GM19023 (cell line): ENCODE results near the gene RNF187.
"Not testable (repeated sequence)": the region's sequence is repeated elsewhere in the genome, so short reads cannot be mapped to it uniquely, and the experiment has no call there.

ENCODE experiments used
- ATAC-seq: cut with Tn5 transposase; IDR thresholded peaks from one replicate; pipeline ENCODE4 v1.9.1; 2021; ENCODE audit warnings: mild to moderate bottlenecking, moderate library complexity; ENCODE audit not compliant: unreplicated experiment

RNF187 gene

DNA sequence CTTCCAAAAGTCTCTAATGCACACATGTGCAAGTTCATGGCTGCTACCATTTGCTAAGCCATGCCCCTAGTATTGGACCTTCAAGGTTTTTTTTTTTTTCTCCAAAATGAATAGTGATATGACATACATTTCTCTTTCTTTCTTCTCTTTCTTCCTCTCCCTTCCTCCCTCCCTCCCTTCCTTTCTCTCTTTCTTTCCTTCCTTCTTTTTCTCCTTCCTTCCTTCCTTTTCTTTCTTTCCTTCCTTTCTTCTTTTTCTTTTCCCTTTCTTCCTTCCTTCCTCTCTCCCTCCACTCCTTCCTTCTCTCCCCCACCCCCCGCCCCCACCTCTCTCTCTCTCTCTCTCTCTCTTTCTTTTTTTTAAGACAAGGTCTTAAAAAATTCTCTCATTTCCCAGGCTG is 3.4 kb upstream of the RNF187 start:
- no peak for ATAC-seq

DNA sequence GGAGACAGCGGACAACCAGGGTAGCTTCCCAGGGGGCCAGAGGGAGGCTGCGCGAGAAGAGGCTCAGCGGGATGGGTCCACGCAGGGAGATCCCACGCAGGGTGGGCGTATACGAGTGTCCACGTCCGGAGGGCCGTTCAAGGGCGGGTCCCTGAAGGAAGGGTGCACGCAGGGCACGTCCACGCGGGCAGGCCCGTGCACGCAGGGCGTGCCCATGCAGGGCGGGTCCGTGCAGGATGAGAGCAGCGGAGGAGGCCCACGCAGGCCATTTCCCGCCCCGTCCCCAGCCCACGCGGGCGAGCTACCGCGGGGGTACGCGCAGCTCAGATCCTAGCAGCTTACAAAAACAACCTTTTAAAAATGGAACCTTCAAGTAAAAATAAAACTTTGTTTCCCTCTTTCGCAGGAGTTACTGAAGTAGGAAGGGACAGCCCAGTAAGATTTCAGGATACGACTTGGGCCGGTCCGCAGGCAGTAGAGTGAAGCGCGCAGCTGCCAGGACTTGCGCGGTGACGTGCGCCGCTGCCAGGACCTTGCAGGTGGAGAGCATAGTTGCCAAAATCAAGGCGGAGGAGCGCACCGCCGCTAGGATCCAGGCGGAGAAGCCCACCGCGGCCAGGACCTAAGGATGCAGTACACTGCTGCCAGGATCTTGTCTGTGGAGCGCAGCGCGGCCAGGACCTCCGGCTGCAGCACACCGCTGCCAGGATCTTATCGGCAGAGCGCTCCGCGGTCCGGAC is 416 bp upstream of the RNF187 start:
- peak; percentile 59 for ATAC-seq

DNA sequence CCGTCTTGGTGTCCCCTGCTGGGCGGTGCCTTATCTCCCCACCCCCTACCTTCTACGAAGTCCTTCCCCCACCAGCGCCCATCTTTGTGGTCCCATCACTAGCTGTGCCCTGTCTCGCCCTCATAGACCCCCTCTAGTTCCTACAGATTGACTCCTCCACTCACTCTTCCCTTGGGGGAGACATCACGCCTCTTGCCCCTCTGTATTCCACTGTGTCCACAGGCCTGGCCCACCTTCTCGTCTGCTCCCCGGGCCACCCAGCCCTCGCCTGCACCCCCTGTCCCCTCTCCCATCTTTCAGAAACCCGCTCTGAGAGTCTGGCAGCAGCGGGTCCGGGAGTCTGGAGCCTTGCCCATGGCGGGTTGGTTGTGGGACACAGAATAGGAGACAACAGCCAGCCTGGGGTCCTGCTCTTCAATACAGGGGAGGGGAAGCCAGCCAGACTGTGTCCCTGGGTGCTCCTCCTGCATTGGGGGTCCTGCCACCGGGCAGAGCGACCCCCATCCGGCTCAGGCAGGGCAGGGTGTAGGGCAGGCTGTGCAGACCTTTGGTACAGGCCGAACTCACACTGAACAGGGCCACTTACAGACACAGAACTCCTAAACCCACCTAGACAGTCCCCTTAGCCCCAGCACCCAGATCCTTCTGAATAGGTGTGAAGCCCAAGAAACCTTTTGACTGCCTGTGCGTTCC is 1.1 kb downstream of the RNF187 start:
- ATAC-seq = no peak

DNA sequence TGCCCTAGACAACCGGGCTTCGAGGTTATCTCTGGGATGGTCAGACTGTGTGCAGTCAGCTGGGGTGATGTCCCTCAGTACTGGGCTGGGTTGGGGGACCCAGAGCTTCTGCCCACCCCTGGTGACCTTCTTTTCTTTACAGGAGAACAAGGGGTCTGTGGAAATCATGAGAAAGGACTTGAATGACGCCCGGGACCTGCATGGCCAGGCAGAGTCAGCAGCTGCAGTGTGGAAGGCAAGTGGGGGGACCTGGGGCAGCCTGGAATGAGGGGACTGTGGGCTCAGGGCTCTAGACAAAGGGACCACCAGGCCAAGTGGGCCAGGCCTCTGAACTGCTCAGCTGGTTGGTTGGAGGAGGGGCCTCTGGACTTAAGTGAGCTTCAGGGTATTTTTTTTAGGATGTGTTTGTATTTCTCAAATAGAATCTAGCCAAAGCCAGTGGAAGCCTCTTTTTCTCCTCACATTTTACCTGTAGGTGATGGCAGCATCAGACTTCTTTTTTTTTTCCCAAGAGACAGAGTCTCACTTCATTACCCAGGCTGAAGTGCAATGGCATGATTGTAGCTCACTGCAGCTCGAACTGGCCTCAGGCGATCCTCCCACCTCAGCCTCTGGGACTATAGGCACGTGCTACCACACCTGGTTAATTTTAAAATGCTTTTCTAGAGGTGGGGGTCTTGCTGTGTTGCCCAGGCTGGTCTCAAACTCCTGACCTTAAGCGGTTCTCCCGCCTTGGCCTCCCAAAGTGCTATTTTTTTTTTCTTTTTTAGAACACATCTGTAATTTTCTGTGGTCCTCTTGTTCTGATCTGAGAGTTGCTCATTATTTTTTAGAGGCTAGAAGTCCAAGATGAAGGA is 1.9 kb downstream of the RNF187 start:
- ATAC-seq = no peak

DNA sequence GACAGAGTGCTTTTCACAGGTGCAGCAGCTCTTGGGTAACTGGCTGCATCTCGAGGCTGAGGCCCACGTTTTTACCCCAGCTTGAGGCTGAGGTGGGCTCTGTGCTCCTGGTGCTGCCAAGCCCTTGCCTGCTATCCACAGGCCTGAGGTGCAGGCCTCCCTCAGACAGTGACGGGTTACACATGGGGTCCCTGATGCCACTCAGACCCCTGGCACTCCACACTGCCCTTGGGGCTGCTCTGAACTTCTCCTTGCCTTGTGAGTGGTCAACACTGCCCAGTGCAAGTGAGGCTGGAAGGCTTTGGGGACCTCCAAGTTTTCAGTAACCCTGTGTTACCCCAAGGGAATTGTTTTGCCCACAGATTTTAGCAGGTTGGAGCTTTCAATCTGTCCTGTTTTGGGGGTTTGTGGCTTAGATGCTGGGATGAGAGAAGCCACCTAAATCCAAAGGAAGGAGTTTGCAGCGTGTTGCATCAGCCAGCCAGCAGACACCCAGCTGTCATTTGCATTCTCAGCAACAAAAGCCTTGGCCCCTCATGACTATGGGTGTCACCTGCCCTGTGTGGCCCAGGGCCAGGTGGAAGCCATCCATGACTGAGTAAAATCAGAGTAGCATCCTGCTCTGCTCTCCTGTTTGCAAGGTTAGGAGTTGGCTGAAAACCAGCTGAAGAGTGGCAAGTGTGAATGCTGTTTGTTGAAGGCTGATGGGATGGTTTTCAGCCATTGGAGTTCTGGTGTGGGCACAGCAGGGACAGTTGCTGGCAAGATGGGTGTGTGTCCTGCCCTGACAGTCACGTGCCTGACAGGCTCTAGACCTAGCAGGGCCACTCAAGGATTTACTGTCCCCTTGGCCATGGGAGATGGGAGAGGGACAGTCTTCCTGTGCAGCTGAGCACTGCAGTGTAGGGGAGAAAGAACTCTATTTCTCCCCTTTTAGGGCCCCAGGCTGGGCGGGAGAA is 3.2 kb downstream of the RNF187 start:
- ATAC-seq = no peak

DNA sequence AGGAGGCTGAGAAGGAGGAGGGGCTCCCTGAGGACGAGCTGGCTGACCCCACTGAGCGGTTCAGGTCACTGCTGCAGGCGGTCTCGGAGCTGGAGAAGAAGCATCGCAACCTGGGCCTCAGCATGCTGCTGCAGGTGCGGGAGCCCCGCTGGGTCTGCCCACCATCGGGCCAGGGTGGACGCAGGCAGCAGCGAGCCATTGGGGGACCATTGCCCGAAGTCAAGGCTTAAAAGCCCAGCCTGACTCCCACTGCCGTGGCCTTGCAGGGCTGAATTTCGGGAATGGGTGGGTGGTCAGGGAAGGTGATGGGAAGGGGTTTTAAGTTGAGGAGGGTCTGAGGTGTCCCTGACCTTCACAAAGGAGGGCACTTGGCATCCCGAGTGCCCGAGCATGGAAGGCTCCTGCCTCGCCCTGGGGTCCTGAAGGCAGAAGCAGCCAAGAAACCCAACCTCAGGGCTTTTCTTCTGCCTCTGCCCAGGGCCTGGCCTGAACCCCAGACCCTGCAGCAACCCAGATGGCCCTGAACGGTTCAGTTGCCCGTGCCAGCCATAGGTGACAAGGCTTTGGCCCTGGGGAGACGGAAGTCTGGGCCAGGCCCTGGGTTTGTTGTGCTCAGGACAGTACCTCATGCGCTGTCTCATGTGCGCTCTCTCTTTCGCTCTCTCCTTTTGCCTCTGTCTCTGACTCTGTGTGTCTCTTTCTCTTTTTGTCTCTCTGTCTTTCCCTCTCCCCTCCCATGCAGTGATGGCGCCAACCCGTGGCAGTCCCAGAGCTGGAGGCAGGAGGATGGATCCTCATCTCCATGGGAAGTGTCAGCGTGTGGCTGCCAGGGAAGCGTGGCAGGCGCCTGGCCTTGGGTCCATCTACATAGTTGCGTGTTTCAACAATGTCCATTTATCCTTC is 6.2 kb downstream of the RNF187 start:
- ATAC-seq = no peak

DNA sequence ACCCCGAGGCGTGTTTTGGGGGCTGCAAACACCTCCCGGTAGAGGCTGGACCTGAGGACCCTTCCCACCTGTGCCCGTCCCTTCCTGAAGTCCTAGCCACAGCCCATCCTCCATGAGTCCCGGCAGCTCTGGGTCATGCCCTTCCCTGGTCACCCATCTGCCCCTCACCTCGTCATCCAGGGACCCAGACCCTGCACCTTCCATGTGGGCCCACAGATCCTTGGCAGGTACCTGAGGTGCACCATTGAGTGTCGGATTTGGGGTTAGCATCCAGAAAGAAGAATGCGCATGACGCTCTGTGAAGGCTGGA is 6.8 kb downstream of the RNF187 start:
- ATAC-seq = no peak

DNA sequence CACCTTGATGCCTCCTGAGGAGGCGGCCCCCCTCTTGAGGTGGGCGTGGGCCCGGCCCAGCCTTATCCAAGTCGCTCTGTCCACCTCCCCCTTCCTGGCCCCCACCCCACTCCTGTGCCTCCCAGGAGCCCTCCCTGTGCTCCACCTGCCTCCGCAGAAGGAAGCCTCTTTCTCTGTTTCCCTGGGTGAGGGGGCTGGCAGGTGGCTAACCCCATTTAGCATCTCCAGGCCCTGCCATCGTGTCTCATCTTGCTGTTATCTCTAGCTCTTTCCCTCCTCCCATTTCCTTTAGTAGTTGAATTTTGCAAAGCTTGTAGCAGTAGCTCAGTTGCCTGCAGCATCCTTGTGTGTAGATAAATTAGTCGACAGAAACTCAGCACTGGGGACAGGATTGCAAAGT is 7.2 kb downstream of the RNF187 start:
- ATAC-seq = no peak

DNA sequence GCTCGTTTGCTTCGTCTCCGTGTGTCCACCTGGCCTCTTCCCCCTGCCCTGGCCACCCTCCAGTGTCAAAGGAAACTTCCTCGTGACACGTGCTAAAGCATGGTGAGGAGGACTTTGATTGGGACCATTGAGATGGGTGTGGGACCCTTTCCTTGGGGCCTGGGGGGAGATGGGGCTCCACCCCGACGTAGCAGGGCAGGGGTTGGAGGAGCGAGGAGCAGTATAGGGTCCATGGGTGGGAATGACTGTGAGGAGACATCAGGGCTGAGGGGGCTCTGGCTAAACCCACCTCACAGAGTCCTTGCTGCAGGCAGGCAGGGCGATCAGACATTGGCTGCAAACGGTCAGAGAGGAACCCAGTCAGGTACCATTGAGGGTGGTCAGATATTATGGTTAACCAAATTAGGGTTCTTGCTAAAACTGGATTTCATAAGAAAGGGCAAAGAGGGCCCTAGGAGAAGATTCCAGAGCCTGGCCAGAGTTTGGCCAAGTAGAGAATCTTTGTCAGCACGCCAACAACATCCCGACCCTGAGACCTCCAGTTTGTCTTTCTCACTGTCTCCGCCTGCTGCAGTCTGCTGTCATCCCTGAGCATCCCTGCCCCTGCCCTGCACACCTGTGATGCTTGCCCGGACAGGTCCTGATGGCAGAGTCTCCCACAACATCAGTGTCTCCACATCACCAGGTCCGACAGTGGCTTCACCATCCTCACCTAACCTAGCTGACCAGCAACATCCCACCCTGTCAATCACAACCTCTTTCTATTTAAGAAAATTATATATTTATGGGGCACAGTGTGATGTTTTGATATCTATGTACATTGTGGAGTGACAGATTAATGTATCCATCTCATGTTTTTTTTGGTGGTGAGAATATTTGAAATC is 8.0 kb downstream of the RNF187 start:
- no peak for ATAC-seq

DNA sequence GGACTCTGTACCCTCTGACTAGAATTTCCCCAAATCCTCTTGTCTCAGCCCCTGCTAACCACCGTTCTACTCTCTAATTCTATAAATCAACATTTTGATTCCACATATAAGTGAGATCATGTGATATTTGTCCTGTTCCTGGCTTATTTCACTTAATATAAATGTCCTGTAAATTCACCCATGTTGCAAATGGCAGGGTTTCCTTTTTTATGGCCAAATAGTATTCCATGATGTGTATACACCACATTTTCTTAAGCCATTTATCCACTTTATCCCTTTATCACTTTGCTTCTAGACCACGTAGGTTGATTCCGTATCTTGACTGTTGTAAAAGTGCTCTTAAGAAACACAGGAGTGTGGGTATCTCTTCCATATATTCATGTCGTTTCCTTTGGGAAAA is 8.9 kb downstream of the RNF187 start:
- ATAC-seq = no peak

DNA sequence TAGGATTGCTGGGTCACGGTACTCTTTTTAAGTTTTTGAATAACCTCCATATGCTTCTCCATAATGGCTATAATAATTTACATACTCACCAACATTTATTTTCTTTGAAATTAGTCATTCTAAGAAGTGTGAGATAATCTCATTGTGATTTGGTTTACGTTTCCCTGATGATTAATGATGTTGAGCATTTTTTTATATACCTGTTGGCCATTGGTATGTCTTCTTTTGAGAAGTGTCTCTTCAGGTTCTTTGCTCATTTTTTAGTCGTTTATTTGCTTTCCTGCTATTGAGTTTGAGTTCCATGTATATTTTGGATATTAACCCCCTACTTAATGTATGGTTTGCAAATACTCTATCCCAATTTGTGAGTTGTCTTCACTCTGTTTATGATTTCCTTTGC is 9.3 kb downstream of the RNF187 start:
- no peak for ATAC-seq

DNA sequence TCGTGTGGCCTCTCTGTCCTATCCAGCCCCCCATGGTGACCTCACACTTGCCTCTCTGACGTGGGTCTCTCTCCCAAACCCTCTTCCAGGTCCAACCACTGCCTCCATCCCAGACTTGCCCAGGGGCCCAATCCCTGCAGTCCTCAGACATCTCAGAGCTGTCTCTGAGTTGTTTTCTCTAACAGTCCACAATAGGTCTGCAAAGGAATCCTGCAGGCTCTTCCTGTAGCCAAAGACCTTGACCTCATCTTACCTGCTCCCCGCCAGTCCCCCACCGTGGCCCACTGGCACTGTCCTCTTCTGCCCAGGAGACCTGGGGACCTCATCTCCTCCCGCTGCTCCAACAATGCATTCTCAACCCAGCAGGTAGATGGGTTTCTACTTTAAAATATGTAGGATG is 10.0 kb downstream of the RNF187 start:
- no peak for ATAC-seq

DNA sequence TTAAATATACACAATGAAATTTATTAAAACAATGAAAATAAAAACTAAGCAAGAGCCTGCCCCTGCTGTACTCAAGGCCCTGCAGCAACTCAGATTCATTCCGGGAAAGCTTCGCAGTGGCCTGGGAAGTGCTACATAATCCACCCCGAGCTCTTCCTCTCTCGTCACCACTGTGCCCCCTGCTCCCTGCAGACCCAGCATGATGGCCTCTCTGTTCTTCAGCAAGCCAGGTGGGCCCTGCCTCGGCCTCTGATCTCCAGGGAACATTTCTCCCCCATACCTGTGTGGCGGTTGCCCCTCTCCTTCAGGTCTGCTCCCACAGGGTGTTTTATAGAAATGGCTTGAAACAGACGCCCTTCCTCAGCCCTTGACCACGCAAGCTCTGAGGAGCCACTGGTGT is 10.6 kb downstream of the RNF187 start:
- no peak for ATAC-seq

DNA sequence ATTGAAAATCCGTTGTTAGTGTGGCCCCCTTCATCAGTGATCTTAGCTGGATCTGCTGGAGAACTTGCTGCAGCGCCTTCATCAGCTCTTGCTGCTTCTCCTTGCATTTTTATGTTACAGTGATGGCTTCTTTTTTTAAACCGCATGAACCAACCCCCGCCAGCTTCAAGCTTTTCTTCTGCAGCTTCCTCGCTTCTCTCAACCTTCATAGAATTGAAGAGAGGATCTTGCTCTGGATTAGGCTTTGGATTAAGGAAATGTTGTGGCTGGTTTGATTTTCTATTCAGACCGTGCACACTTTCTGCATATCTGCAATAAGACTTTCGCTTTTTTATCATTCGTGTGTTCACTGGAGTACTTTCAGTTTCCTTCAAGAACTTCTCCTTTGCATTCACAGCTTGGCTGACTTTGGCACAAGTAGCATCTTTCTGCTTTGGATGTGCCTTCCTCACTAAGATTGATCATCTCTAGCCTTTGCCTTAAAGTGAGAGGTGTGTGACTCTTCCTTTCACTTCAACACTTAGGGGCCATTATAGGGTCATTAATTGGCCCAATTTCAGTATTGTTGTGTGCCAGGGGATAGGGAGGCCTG is 13.1 kb downstream of the RNF187 start:
- ATAC-seq = no peak

DNA sequence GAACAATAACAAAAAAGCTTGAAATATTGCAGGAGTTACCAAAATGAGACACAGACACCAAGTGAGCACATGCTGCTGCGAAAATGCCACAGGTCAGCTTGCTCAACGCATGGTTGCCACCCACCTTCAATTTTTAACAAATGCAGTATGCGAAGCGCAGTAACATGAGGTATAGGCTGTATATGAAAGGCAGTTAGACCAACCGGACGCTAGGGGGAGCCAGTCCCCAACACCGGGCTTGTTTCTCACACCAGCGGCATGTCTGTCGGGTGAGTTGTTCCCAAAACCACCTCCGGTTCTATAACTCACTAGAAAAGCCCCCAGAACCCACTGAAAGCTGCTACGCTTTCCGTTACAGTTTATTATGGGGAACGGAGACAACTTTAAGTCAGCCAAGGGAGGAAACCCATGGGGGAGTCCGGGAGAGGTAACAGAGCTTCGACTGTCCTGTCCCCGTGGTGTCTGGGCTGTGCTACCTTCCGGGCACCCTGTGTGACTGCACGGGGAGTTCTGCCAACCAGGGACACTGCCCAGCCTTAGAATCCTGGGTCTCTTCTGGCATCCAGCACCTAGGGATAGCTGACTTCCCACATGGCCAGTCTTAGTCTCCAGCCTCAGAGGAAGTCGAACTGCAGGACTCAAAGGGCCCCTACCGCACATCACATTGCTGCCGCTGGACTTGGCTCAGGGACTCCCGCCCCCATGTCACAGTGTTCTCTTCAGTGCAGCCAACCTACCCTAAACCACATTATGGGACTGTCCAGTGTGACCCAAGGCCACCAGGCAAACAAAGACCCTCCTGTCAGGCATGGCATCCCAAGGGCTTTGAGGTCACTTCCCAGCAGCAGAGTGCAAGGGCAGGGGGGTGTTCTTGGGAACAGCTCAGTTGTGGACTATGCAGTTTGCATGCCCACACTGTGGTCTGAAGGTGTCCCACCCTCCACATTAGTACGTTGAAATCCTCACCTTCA is 14.0 kb downstream of the RNF187 start:
- peak; percentile 96 for ATAC-seq

DNA sequence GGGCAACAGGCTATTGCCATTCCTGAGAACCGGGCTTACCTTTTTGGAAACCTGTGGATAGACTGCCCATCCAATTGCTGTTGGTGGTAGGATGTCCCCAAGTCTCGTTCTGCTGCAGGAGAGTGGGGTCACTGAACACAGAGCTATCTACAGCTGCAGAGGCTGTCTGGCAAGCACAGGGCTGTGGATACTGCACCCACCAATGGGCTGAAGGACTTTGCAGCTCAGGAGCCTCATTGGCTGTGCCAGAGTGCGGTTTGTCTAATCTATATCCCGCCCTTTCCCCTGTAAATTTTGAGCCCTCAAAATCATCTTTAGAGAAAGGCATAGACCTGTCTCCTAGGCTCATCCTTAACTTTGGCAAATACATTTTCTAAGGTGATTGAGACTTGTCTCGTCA is 15.3 kb downstream of the RNF187 start:
- ATAC-seq = no peak

DNA sequence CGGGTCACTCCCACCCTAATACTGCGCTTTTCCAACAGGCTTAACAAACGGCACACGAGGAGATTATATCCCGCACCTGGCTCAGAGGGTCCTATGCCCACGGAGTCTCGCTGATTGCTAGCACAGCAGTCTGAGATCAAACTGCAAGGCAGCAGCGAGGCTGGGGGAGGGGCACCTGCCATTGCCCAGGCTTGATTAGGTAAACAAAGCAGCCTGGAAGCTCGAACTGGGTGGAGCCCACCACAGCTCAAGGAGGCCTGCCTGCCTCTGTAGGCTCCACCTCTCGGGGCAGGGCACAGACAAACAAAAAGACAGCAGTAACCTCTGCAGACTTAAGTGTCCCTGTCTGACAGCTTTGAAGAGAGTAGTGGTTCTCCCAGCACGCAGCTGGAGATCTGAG is 18.8 kb downstream of the RNF187 start:
- ATAC-seq = not testable (repeated sequence)
